ENCODE measurements around the gene HHATL.

The HHATL gene

GRCh38 chr3:42697289-42698051, 5.1 kb downstream of the HHATL start:
- DNase-seq = no peak

GRCh38 chr3:42696356-42697288, 6.0 kb downstream of the HHATL start:
- DNase-seq = no peak

GRCh38 chr3:42694366-42694765, 8.2 kb downstream of the HHATL start:
- DNase-seq = no peak

GRCh38 chr3:42693530-42693930, 9.1 kb downstream of the HHATL start:
- DNase-seq = no peak

- no peak for DNase-seq
Observed at GRCh38 chr3:42692667-42693529, 9.7 kb downstream of the HHATL start.

GRCh38 chr3:42691816-42692666, 10.6 kb downstream of the HHATL start:
- DNase-seq = no peak

- no peak for DNase-seq
Observed at GRCh38 chr3:42690766-42691680, 11.6 kb downstream of the HHATL start.

GRCh38 chr3:42690191-42690590, 12.4 kb downstream of the HHATL start:
- DNase-seq = no peak

GRCh38 chr3:42689421-42690014, 13.1 kb downstream of the HHATL start:
- no peak for DNase-seq

GRCh38 chr3:42688487-42689420, 13.8 kb downstream of the HHATL start:
- no peak for DNase-seq

GRCh38 chr3:42688016-42688415, 14.6 kb downstream of the HHATL start:
- no peak for DNase-seq

- DNase-seq = no peak
Observed at GRCh38 chr3:42686832-42687650, 15.6 kb downstream of the HHATL start.

GRCh38 chr3:42685891-42686820, 16.4 kb downstream of the HHATL start:
- DNase-seq = no peak

GRCh38 chr3:42685363-42685881, 17.2 kb downstream of the HHATL start, which contains the start of gene KLHL40:
Gene KLHL40 (plus strand): TSS chr3:42685537. CDS start chr3:42685619, 82 bp downstream.
- no peak for DNase-seq

- DNase-seq = no peak
Observed at GRCh38 chr3:42684632-42685362, 17.8 kb downstream of the HHATL start.

All from NCI-H187 (cell line).